HCT116 (cell line): ENCODE measurements around the gene IFI44. TPM values are rescaled to one million over a fixed set of nuclear protein-coding genes. Genes with fewer than 3 reads are reported as not detected.

ENCODE experiments used
- ATAC-seq: fragments of 200-7000 bp; cut with Tn5 transposase; 2 replicates; pipeline ENCODE4 v1.9.1; 2020; ENCODE audit warnings: mild to moderate bottlenecking, moderate library complexity
- BruUV-seq: library from RNA; stranded (reverse); fragments of 400-500 nt; replicated peaks from 2 replicates; lab custom pipeline; 2021; lab: Mats Ljungman, UMichigan
- CTCF ChIA-PET: fragments of 300-600 bp; sonication (Branson Sonifier 250); formaldehyde crosslinking; loops from one replicate; lab custom pipeline; 2021; ENCODE audit warnings: antibody characterized with exemption; lab: Charles Lee
- POLR2A ChIA-PET: fragments of 300-600, 350-600 bp; sonication (Branson Sonifier 250); formaldehyde crosslinking; loops from one replicate; lab custom pipeline; 2021; ENCODE audit warnings: antibody characterized with exemption; lab: Charles Lee
- RAD21 ChIA-PET, 2 experiments: fragments of 300-600 bp; sonication (Branson Sonifier 250); formaldehyde crosslinking; loops; one replicate each; lab custom pipeline; 2023; ENCODE audit warnings: low total read pairs in 2 of 2; ENCODE audit not compliant: uncharacterized antibody in 2 of 2, unreplicated experiment in 2 of 2, low non-redundant PET in 1 of 2; lab: Charles Lee
- DNase-seq: peaks from one replicate; pipeline ENCODE4 v3.0.0-alpha.2; 2010; ENCODE audit warnings: low read depth, low spot score
- H2AFZ ChIP-seq: fragments of 200-600 bp; shearing (Covaris generic), sonication (generic); 2 replicates; pipeline ENCODE4 v1.6.1; 2017; ENCODE audit warnings: low read depth, mixed run types, mixed read lengths, antibody characterized with exemption, low read length; ENCODE audit not compliant: poor library complexity, severe bottlenecking
- H3K27ac ChIP-seq: 2 replicates; pipeline ENCODE4 v1.5.1; 2012; ENCODE audit warnings: low read depth, low read length
- H3K27me3 ChIP-seq: fragments of 200-600 bp; sonication (generic); 2 replicates; pipeline ENCODE4 v1.6.1; 2016; ENCODE audit warnings: mixed run types, low read length, mixed read lengths; ENCODE audit not compliant: insufficient read depth
- H3K36me3 ChIP-seq, 2 experiments: fragments of 200-500 bp in 1 of 2; fragments of 200-600 bp in 1 of 2; sonication (Bioruptor generic) in 1 of 2; sonication (generic) in 1 of 2; 2 replicates each; pipeline versions ENCODE4 v1.5.1 to v1.6.1; 2014 to 2016; ENCODE audit warnings: low read length in 2 of 2, inconsistent platforms in 1 of 2, mixed read lengths in 1 of 2, mixed run types in 1 of 2; ENCODE audit not compliant: insufficient read depth in 2 of 2, control insufficient read depth in 1 of 2
- H3K4me1 ChIP-seq, 2 experiments: fragments of 200-600 bp in 1 of 2; sonication (generic) in 1 of 2; 2 replicates each; pipeline versions ENCODE4 v1.5.1 to v1.6.1; 2012 to 2017; ENCODE audit warnings: low read length in 2 of 2, inconsistent platforms in 1 of 2, mild to moderate bottlenecking in 1 of 2, mixed read lengths in 1 of 2, mixed run types in 1 of 2, moderate library complexity in 1 of 2; ENCODE audit not compliant: insufficient read depth in 2 of 2, control insufficient read depth in 1 of 2
- H3K4me2 ChIP-seq: fragments of 200-600 bp; sonication (generic); 2 replicates; pipeline ENCODE4 v1.6.1; 2017; ENCODE audit warnings: mixed run types, low read length, mixed read lengths
- H3K4me3 ChIP-seq, 2 experiments: fragments of 200-600 bp in 1 of 2; sonication (generic) in 1 of 2; replicated peaks in 1 of 2; 2 replicates each; pipeline ENCODE4 v1.5.1; 2011 to 2016; ENCODE audit warnings: low read length in 2 of 2, control low read depth in 1 of 2, low read depth in 1 of 2, mild to moderate bottlenecking in 1 of 2, mixed read lengths in 1 of 2, mixed run types in 1 of 2
- H3K79me2 ChIP-seq: fragments of 200-600 bp; sonication (generic); 2 replicates; pipeline ENCODE4 v1.6.1; 2017; ENCODE audit warnings: mild to moderate bottlenecking, mixed run types, low read length, moderate library complexity, mixed read lengths; ENCODE audit not compliant: insufficient read depth
- H3K9ac ChIP-seq: fragments of 200-600 bp; sonication (generic); 2 replicates; pipeline ENCODE4 v1.6.1; 2016; ENCODE audit warnings: low read length, mixed read lengths
- H3K9me2 ChIP-seq: fragments of 200-600 bp; sonication (generic), shearing (Covaris generic); 2 replicates; pipeline ENCODE4 v1.6.1; 2017; ENCODE audit warnings: mixed run types, mild to moderate bottlenecking, moderate library complexity; ENCODE audit not compliant: insufficient read depth
- H3K9me3 ChIP-seq, 2 experiments: fragments of 200-500 bp in 1 of 2; fragments of 200-600 bp in 1 of 2; sonication (Bioruptor generic) in 1 of 2; sonication (generic) in 1 of 2; 2 replicates each; pipeline ENCODE4 v1.6.1; 2014 to 2017; ENCODE audit warnings: low read length in 2 of 2, mixed read lengths in 2 of 2, inconsistent platforms in 1 of 2, low read depth in 1 of 2, mild to moderate bottlenecking in 1 of 2, mixed run types in 1 of 2, moderate library complexity in 1 of 2; ENCODE audit not compliant: control insufficient read depth in 1 of 2, insufficient read depth in 1 of 2
- H4K20me1 ChIP-seq: fragments of 200-600 bp; sonication (generic), shearing (Covaris generic); 2 replicates; pipeline ENCODE4 v1.6.1; 2017; ENCODE audit warnings: mixed run types, mild to moderate bottlenecking, moderate library complexity; ENCODE audit not compliant: insufficient read depth
- ATF3 ChIP-seq: IDR thresholded peaks from 2 replicates; pipeline ENCODE4 v1.6.1; 2012
- EGR1 ChIP-seq: IDR thresholded peaks from 2 replicates; pipeline ENCODE4 v1.6.1; 2012; ENCODE audit warnings: low read depth
- ELF1 ChIP-seq: IDR thresholded peaks from 2 replicates; pipeline ENCODE4 v1.6.1; 2012; ENCODE audit warnings: low read depth, borderline replicate concordance
- EZH2 ChIP-seq: fragments of 200-600 bp; sonication (generic); IDR thresholded peaks from 2 replicates; pipeline ENCODE4 v1.6.1; 2017; ENCODE audit warnings: antibody characterized with exemption, mixed run types
- FOSL1 ChIP-seq: IDR thresholded peaks from 2 replicates; pipeline ENCODE4 v1.6.1; 2012; ENCODE audit warnings: low read depth
- RAD21 ChIP-seq: IDR thresholded peaks from 2 replicates; pipeline ENCODE4 v1.6.1; 2012; ENCODE audit warnings: low read depth, mild to moderate bottlenecking
- REST ChIP-seq: IDR thresholded peaks from 2 replicates; pipeline ENCODE4 v1.6.1; 2012; ENCODE audit warnings: low read depth
- SIN3A ChIP-seq: IDR thresholded peaks from 2 replicates; pipeline ENCODE4 v1.6.1; 2012; ENCODE audit warnings: low read depth
- TCF7L2 ChIP-seq: IDR thresholded peaks from 2 replicates; pipeline ENCODE4 v1.7.0; 2011; ENCODE audit warnings: borderline replicate concordance, inconsistent platforms; ENCODE audit not compliant: insufficient read depth, insufficient read length; ENCODE audit errors: extremely low read depth
- YY1 ChIP-seq: IDR thresholded peaks from 2 replicates; pipeline ENCODE4 v1.6.1; 2011; ENCODE audit warnings: low read length, low read depth, moderate library complexity, mild to moderate bottlenecking; ENCODE audit not compliant: insufficient replicate concordance; ENCODE audit errors: extremely low read depth
- intact Hi-C: fragments of 100-400 bp; cut with micrococcal nuclease; formaldehyde crosslinking; loops from 2 replicates; pipeline ENCODE4 v1.10.0; 2022
- total RNA-seq: library from RNA; stranded (reverse); gene quantifications from one replicate; pipeline ENCODE4 v1.2.1, GENCODE V29; 2021; ENCODE audit not compliant: unreplicated experiment
- TF ChIP-seq, protein P1 (sequence below): IDR thresholded peaks from 2 replicates; pipeline ENCODE4 v1.6.1; 2012

Gene IFI44
- total RNA-seq, 1 experiment from 2014 or later: 0.66 TPM

DNA sequence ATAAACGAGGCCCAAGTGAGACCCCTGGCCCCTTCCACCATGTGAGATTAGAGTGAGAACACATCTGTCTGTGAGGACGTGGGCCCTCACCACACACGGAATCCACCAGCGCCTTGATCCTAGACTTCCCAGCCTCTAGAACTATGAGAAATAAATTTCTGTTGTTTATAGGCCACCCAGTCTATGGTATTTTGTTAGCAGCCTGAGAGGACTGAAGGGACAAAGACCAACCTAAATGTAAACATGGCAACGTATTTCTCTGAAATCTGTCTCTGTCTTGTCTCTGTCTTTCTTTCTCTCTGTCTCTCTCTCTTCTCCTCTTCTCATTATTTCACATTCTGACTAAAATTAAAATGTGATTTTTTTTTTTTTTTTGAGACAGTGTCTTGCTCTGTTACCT is 45.0 kb upstream of the IFI44 start:
- Histone ChIP-seq H3K9me3 (no peaks in the 10 kb centered on the region), H3K4me1 (no peaks in the 10 kb centered on the region), H3K9me2 (no peaks in the 10 kb centered on the region), H3K4me2 (no peak overlapping the region), H3K36me3 (no peaks in the 10 kb centered on the region), H3K27ac (no peak overlapping the region), H4K20me1 (no peaks in the 10 kb centered on the region), H3K9ac (no peak overlapping the region), H3K79me2 (no peaks in the 10 kb centered on the region), H3K4me3 (no peak overlapping the region), H2AFZ (no peak overlapping the region), H3K27me3 (no peaks in the 10 kb centered on the region)
- ChIA-PET RAD21 (no interaction called here), CTCF (interaction anchor here (5.1 kb wide), 1 partner anchor 474 kb away, joined by 40 read pairs; no protein-coding TSS in a partner anchor), POLR2A (no interaction called here)
- no peak for ATAC-seq
- BruUV-seq: no TSS peak
- DNase-seq: no peak
- TF ChIP-seq EZH2: no peak
- TF ChIP-seq SIN3A: no peak
- no peak for TF ChIP-seq TCF7L2
- TF ChIP-seq, protein P1, sequence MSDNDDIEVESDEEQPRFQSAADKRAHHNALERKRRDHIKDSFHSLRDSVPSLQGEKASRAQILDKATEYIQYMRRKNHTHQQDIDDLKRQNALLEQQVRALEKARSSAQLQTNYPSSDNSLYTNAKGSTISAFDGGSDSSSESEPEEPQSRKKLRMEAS: no peak
- no peak for TF ChIP-seq ATF3
- no peak for TF ChIP-seq YY1
- no peak for TF ChIP-seq RAD21
- no peak for TF ChIP-seq FOSL1
- no peak for TF ChIP-seq EGR1
- TF ChIP-seq ELF1: no peak
- TF ChIP-seq REST: no peak
- intact Hi-C loops: loop anchor here (5.0 kb wide), 1 partner anchor 272 kb away; no protein-coding TSS in a partner anchor
